HG03103 (cell line): ENCODE results near the gene SHLD1.

ENCODE experiments used
- ATAC-seq: cut with Tn5 transposase; IDR thresholded peaks from one replicate; pipeline ENCODE4 v1.9.1; 2021; ENCODE audit warnings: low read depth; ENCODE audit not compliant: unreplicated experiment

The SHLD1 gene

GRCh38 chr20:5842465-5842864 lies 92.3 kb downstream of the SHLD1 start:
- ATAC-seq: no peak

- peak; percentile 44 for ATAC-seq
Observed at GRCh38 chr20:5843054-5843592, 92.9 kb downstream of the SHLD1 start.

- ATAC-seq: peak; percentile 74
Observed at GRCh38 chr20:5844063-5844681, 94.0 kb downstream of the SHLD1 start.

GRCh38 chr20:5845681-5846615 lies 95.7 kb downstream of the SHLD1 start:
- no peak for ATAC-seq

- no peak for ATAC-seq
Observed at GRCh38 chr20:5848711-5849505, 98.7 kb downstream of the SHLD1 start.

- ATAC-seq: no peak
Observed at GRCh38 chr20:5855939-5856338, 105.7 kb downstream of the SHLD1 start.

GRCh38 chr20:5859608-5860007 lies 109.4 kb downstream of the SHLD1 start:
- ATAC-seq: no peak

GRCh38 chr20:5862703-5863039 lies 112.5 kb downstream of the SHLD1 start:
- ATAC-seq: no peak

- no peak for ATAC-seq
Observed at GRCh38 chr20:5863040-5863833, 113.0 kb downstream of the SHLD1 start.

- no peak for ATAC-seq
Observed at GRCh38 chr20:5864428-5864827, 114.2 kb downstream of the SHLD1 start.

GRCh38 chr20:5864873-5865587 lies 114.8 kb downstream of the SHLD1 start:
- no peak for ATAC-seq

- ATAC-seq: no peak
Observed at GRCh38 chr20:5865604-5866003, 115.4 kb downstream of the SHLD1 start.

- no peak for ATAC-seq
Observed at GRCh38 chr20:5870568-5870981, 120.4 kb downstream of the SHLD1 start.

GRCh38 chr20:5871459-5872410 lies 121.5 kb downstream of the SHLD1 start:
- ATAC-seq: no peak

GRCh38 chr20:5877128-5877527 lies 126.9 kb downstream of the SHLD1 start:
- no peak for ATAC-seq

- ATAC-seq: no peak
Observed at GRCh38 chr20:5880326-5880725, 130.1 kb downstream of the SHLD1 start.

- ATAC-seq: no peak
Observed at GRCh38 chr20:5881703-5882102, 131.5 kb downstream of the SHLD1 start.

GRCh38 chr20:5882166-5882565 lies 132.0 kb downstream of the SHLD1 start:
- ATAC-seq: no peak
